Glutamatergic neuron (in vitro differentiated cells): ENCODE results near the gene ZDHHC19. TPM values are rescaled to one million over a fixed set of nuclear protein-coding genes. Genes with fewer than 3 reads are reported as not detected.

Experiments used
- DNase-seq: peaks from one replicate; pipeline ENCODE4 v3.0.0; 2022
- H3K27ac Mint-ChIP-seq: one replicate; pipeline ENCODE4 v1.8.0; 2020; ENCODE audit warnings: mild to moderate bottlenecking, mixed read lengths, inconsistent platforms; ENCODE audit not compliant: unreplicated experiment
- H3K27me3 Mint-ChIP-seq: one replicate; pipeline ENCODE4 v1.8.0; 2020; ENCODE audit warnings: mild to moderate bottlenecking, moderate library complexity, mixed read lengths, inconsistent platforms; ENCODE audit not compliant: unreplicated experiment
- H3K36me3 Mint-ChIP-seq: one replicate; pipeline ENCODE4 v1.8.0; 2020; ENCODE audit warnings: mild to moderate bottlenecking, mixed read lengths, inconsistent platforms; ENCODE audit not compliant: unreplicated experiment
- H3K4me1 Mint-ChIP-seq: one replicate; pipeline ENCODE4 v1.8.0; 2020; ENCODE audit warnings: mild to moderate bottlenecking, low read depth, mixed read lengths, inconsistent platforms; ENCODE audit not compliant: unreplicated experiment
- H3K4me3 Mint-ChIP-seq: one replicate; pipeline ENCODE4 v1.8.0; 2020; ENCODE audit warnings: mild to moderate bottlenecking, mixed read lengths, inconsistent platforms; ENCODE audit not compliant: unreplicated experiment
- H3K9me3 Mint-ChIP-seq: one replicate; pipeline ENCODE4 v1.8.0; 2020; ENCODE audit warnings: mild to moderate bottlenecking, moderate library complexity, mixed read lengths, inconsistent platforms; ENCODE audit not compliant: unreplicated experiment
- CTCF ChIP-seq: fragments of 200-600 bp; sonication (generic); IDR thresholded peaks from one replicate; pipeline ENCODE4 v1.5.0; 2021; ENCODE audit not compliant: partially characterized antibody, unreplicated experiment
- total RNA-seq: library from RNA; stranded (reverse); fragmentation: NEBNext Ultra II Directional; extraction: Animal tissue kit (Norgen Biotek cat#: 25700); gene quantifications from one replicate; pipeline ENCODE4 v1.2.1, GENCODE V29; 2021; ENCODE audit not compliant: unreplicated experiment

ZDHHC19 gene
- total RNA-seq, 1 donor from 2014 or later = 1.2 TPM

DNA sequence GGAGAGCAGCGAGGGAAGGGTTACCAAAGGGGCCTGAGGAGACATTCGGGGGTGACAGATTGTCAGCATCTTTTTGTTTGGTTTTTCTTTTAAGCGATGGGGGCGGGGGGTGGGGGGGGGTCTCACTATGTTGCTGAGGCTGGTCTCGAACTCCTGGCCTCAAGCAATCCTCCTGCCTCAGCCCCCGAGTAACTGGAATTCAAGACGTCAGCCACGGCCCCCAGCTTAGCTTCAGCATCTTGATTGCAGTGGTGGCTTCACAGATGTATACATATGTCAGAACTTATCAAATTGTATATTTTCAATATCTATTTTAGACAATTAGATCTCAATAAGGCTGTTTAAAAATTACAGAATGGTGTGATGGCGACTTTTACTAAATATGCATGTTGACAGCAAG is 30.9 kb downstream of the ZDHHC19 start:
- no peak for TF ChIP-seq CTCF
- no peaks in the 10 kb centered on the region for H3K36me3 Mint-ChIP-seq
- no peak overlapping the region for H3K27ac Mint-ChIP-seq
- no peaks in the 10 kb centered on the region for H3K27me3 Mint-ChIP-seq
- H3K4me1 Mint-ChIP-seq = peaks cover 8% of the 10 kb centered on the region
- H3K4me3 Mint-ChIP-seq = no peak overlapping the region
- H3K9me3 Mint-ChIP-seq = peaks cover 2% of the 10 kb centered on the region
- DNase-seq = no peak

DNA sequence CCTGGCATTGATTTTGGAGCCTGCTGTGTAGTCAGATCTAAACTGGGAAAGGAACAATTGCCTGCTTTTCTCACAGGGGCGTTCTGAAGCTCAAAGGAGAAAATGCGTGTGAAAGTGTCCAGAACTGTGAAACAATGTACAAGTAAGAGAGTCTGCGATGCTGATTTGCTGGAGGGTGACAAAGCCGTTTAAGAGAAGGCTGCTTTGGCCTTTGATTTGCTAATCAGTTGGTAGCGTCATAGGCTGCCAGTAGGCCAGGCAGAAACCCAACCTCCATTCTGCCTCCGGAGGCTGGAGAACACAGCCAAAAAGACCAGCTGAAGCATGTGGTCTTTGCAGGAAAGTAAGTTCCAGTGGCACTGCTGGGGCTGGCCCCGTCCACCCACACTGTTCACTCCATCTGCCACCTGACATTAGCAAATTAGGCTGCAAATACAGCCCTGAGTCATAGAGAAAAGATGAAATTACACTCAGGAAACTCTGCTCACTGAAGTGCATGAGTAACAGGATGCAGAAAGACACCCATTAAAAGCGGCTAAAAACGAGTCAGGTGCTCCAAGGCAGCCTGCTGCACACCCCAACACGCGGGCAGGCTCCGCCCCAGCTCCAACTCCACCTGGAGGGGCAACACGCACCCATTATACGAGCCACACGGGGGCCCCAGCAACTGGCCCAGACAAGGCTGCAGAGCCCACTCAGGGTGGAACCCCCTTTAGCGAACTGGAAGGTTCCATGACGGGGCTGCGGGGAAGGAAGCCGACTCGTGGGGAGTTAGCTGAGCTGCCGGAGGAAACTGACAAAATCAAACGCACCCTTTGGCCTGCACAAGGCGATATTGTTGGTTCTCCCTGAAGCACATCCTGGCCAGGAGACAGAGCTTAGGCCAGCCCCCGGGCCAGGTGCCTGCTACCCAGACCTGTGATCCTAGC is 31.6 kb downstream of the ZDHHC19 start:
- Mint-ChIP-seq H3K27me3 (peaks cover 1% of the 10 kb centered on the region), H3K4me1 (peaks cover 8% of the 10 kb centered on the region), H3K9me3 (peaks cover 2% of the 10 kb centered on the region), H3K4me3 (no peak overlapping the region), H3K27ac (peak overlapping the region; percentile 20), H3K36me3 (no peaks in the 10 kb centered on the region)
- DNase-seq = no peak
- no peak for TF ChIP-seq CTCF

DNA sequence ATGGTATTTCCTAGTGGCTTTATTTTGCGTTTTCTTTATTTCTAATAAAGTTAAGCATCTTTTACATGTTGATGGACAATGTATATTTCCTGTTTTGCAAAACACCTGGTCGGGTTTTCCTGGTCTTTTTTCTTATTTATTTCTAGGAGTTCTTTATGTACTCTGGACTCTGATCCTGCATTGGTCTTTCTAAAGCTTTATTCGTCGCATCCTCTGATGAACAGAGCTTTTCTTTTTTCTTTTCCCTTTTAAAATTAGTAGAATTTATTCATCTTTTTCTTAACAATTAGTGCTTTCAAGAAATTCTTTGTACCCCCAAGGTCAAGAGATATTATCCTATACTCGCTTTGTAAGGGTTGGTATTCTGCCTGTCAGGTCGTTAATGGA is 32.2 kb downstream of the ZDHHC19 start:
- Mint-ChIP-seq H3K9me3 (peaks cover 2% of the 10 kb centered on the region), H3K36me3 (no peaks in the 10 kb centered on the region), H3K27me3 (peaks cover 2% of the 10 kb centered on the region)

DNA sequence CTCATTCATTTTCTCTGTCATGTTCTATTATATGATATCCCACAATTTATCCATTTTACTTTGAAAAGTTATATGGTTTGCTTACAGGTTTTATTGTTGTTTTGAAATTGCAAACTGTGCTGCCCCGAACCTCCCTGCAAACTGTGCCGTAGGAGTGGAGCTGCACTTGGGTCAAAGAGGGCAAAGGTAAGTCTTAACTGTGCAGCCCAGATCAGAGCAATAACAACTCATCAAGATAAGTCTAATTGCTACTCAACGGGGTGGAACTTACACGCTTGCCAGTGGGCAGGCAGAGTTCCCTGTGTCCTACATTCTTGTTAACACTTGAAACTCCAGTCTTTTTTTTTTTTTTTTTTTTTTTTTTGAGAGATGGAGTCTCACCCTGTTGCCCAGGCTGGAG is 33.2 kb downstream of the ZDHHC19 start:
- H3K9me3 Mint-ChIP-seq = peaks cover 2% of the 10 kb centered on the region
- no peak overlapping the region for H3K27ac Mint-ChIP-seq
- no peak for TF ChIP-seq CTCF
- no peaks in the 10 kb centered on the region for H3K36me3 Mint-ChIP-seq
- H3K4me1 Mint-ChIP-seq = peaks cover 8% of the 10 kb centered on the region
- peaks cover 2% of the 10 kb centered on the region for H3K27me3 Mint-ChIP-seq
- H3K4me3 Mint-ChIP-seq = no peak overlapping the region
- no peak for DNase-seq

More for the DNA sequence above, 32.2 kb downstream of the ZDHHC19 start:
- peak overlapping the region; percentile 20 for H3K27ac Mint-ChIP-seq
- peaks cover 8% of the 10 kb centered on the region for H3K4me1 Mint-ChIP-seq
- no peak for DNase-seq
- H3K4me3 Mint-ChIP-seq = no peak overlapping the region
- no peak for TF ChIP-seq CTCF

DNA sequence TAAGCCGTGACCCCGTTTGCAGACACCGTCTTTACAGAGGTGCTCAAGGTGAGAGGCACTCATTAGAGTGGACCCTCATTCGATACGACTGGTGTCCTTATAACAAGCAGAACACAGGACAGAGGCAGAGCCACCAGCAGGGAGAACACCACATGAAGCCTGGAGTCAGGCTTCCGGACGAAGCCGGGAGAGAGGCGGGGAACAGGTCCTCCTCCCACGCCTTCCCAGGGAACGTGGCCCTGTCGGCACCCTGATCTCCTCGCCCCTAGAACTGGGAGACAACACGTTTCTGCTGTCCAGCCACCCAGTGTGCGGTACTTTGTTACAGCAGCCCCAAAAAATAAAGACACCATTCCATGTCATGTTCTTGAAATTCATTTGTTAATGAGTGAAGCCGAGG is 33.6 kb downstream of the ZDHHC19 start:
- Mint-ChIP-seq H3K4me1 (peaks cover 8% of the 10 kb centered on the region), H3K9me3 (peaks cover 2% of the 10 kb centered on the region), H3K36me3 (no peaks in the 10 kb centered on the region), H3K4me3 (no peak overlapping the region), H3K27me3 (peaks cover 2% of the 10 kb centered on the region), H3K27ac (no peak overlapping the region)
- DNase-seq = no peak
- TF ChIP-seq CTCF = no peak
